ENCODE measurements around the gene FXYD1.

FXYD1 gene

GRCh38 chr19:35179830-35180229, 41.2 kb downstream of the FXYD1 start:
- H3K79me2 ChIP-seq (ENCODE audit: insufficient read depth, low read length) = no peaks in the 10 kb centered on the region
- no peaks in the 10 kb centered on the region for H3K4me1 ChIP-seq (ENCODE audit: insufficient read depth, low read length)
- no peaks in the 10 kb centered on the region for H3K9me3 ChIP-seq (ENCODE audit: insufficient read depth, low read length, severe bottlenecking)
- DNase-seq = no peak
- H3K27ac ChIP-seq (ENCODE audit: low read length) = no peak overlapping the region
- H4K20me1 ChIP-seq (ENCODE audit: insufficient read depth, low read length) = no peaks in the 10 kb centered on the region
- H3K36me3 ChIP-seq (ENCODE audit: insufficient read depth, low read length) = no peaks in the 10 kb centered on the region
- H3K4me3 ChIP-seq (ENCODE audit: low read depth in 1 of 2, low read length in 2 of 2) = no peak overlapping the region
- no peak overlapping the region for H2AFZ ChIP-seq (ENCODE audit: low read depth, low read length)
- no peak overlapping the region for H3K4me2 ChIP-seq (ENCODE audit: insufficient read depth, low read length)
- H3K9ac ChIP-seq (ENCODE audit: low read depth, low read length) = no peak overlapping the region
- no peak for TF ChIP-seq EZH2 (IDR thresholded peaks at IDR 0.05; ENCODE audit: borderline replicate concordance, low read depth, low read length, severe bottlenecking)
- no peak for TF ChIP-seq CTCF (IDR thresholded peaks at IDR 0.05; ENCODE audit: borderline replicate concordance, extremely low read depth, low read length, poor library complexity, severe bottlenecking)
- no peak for ATAC-seq (ENCODE audit: insufficient read depth, low read depth)
- no peaks in the 10 kb centered on the region for H3K27me3 ChIP-seq (ENCODE audit: insufficient read depth, low read length, poor library complexity)

- no peaks in the 10 kb centered on the region for H3K27me3 ChIP-seq (ENCODE audit: insufficient read depth, low read length, poor library complexity)
- no peak overlapping the region for H3K4me3 ChIP-seq (ENCODE audit: low read depth in 1 of 2, low read length in 2 of 2)
- no peaks in the 10 kb centered on the region for H4K20me1 ChIP-seq (ENCODE audit: insufficient read depth, low read length)
- no peaks in the 10 kb centered on the region for H3K9me3 ChIP-seq (ENCODE audit: insufficient read depth, low read length, severe bottlenecking)
- TF ChIP-seq CTCF (IDR thresholded peaks at IDR 0.05; ENCODE audit: borderline replicate concordance, extremely low read depth, low read length, poor library complexity, severe bottlenecking) (no peak), EZH2 (IDR thresholded peaks at IDR 0.05; ENCODE audit: borderline replicate concordance, low read depth, low read length, severe bottlenecking) (no peak)
- H3K4me1 ChIP-seq (ENCODE audit: insufficient read depth, low read length) = no peaks in the 10 kb centered on the region
- no peaks in the 10 kb centered on the region for H3K36me3 ChIP-seq (ENCODE audit: insufficient read depth, low read length)
- ATAC-seq (ENCODE audit: insufficient read depth, low read depth) (no peak), DNase-seq (no peak)
- no peaks in the 10 kb centered on the region for H3K79me2 ChIP-seq (ENCODE audit: insufficient read depth, low read length)
- no peak overlapping the region for H3K27ac ChIP-seq (ENCODE audit: low read length)
- no peak overlapping the region for H2AFZ ChIP-seq (ENCODE audit: low read depth, low read length)
- H3K4me2 ChIP-seq (ENCODE audit: insufficient read depth, low read length) = no peak overlapping the region
- no peak overlapping the region for H3K9ac ChIP-seq (ENCODE audit: low read depth, low read length)
Observed at GRCh38 chr19:35181387-35181786, 42.8 kb downstream of the FXYD1 start.

- H2AFZ ChIP-seq (ENCODE audit: low read depth, low read length) = no peak overlapping the region
- ATAC-seq (ENCODE audit: insufficient read depth, low read depth) = no peak
Observed at GRCh38 chr19:35184267-35184666, 45.6 kb downstream of the FXYD1 start.

More at GRCh38 chr19:35184267-35184666, 45.6 kb downstream of the FXYD1 start:
- no peak for DNase-seq
- H3K79me2 ChIP-seq (ENCODE audit: insufficient read depth, low read length) = no peaks in the 10 kb centered on the region
- no peaks in the 10 kb centered on the region for H4K20me1 ChIP-seq (ENCODE audit: insufficient read depth, low read length)
- no peaks in the 10 kb centered on the region for H3K4me1 ChIP-seq (ENCODE audit: insufficient read depth, low read length)
- TF ChIP-seq CTCF (IDR thresholded peaks at IDR 0.05; ENCODE audit: borderline replicate concordance, extremely low read depth, low read length, poor library complexity, severe bottlenecking) = no peak
- no peak for TF ChIP-seq EZH2 (IDR thresholded peaks at IDR 0.05; ENCODE audit: borderline replicate concordance, low read depth, low read length, severe bottlenecking)
- H3K4me2 ChIP-seq (ENCODE audit: insufficient read depth, low read length) = no peak overlapping the region
- no peaks in the 10 kb centered on the region for H3K9me3 ChIP-seq (ENCODE audit: insufficient read depth, low read length, severe bottlenecking)
- H3K27me3 ChIP-seq (ENCODE audit: insufficient read depth, low read length, poor library complexity) = no peaks in the 10 kb centered on the region
- H3K27ac ChIP-seq (ENCODE audit: low read length) = no peak overlapping the region
- H3K4me3 ChIP-seq (ENCODE audit: low read depth in 1 of 2, low read length in 2 of 2) = no peak overlapping the region
- no peak overlapping the region for H3K9ac ChIP-seq (ENCODE audit: low read depth, low read length)
- no peaks in the 10 kb centered on the region for H3K36me3 ChIP-seq (ENCODE audit: insufficient read depth, low read length)

All from DND-41 (cell line).